SK-N-MC (cell line): ENCODE measurements around the gene AFF2.

Source experiments
- DNase-seq: peaks from one replicate; pipeline ENCODE4 v3.0.0-alpha.2; 2011; ENCODE audit warnings: low read depth, low spot score
- H3K27ac ChIP-seq: fragments of 200-600 bp; sonication (generic); 2 replicates; pipeline ENCODE4 v1.5.1; 2016; ENCODE audit warnings: mixed run types
- H3K36me3 ChIP-seq: fragments of 200-600 bp; sonication (generic); 2 replicates; pipeline ENCODE4 v1.6.1; 2017; ENCODE audit warnings: antibody characterized with exemption, low read length, mixed read lengths; ENCODE audit not compliant: insufficient read depth
- H3K4me3 ChIP-seq: fragments of 200-600 bp; sonication (generic); 2 replicates; pipeline ENCODE4 v1.5.1; 2016
- H3K9ac ChIP-seq: fragments of 200-600 bp; sonication (generic); 2 replicates; pipeline ENCODE4 v1.8.0; 2017; ENCODE audit warnings: mixed run types, mixed read lengths; ENCODE audit not compliant: insufficient read length
- H3K9me3 ChIP-seq: fragments of 200-600 bp; sonication (generic); 2 replicates; pipeline ENCODE4 v1.6.1; 2017; ENCODE audit warnings: low read depth, mild to moderate bottlenecking, antibody characterized with exemption, low read length, moderate library complexity, mixed read lengths
- EZH2 ChIP-seq: fragments of 200-600 bp; sonication (generic); IDR thresholded peaks from one replicate; pipeline ENCODE4 v1.6.1; 2017; ENCODE audit warnings: antibody characterized with exemption
- FOXP2 ChIP-seq: optimal IDR thresholded peaks from 2 replicates; pipeline ENCODE3; 2011; ENCODE audit warnings: mild to moderate bottlenecking, moderate library complexity; ENCODE audit not compliant: insufficient read depth; ENCODE audit errors: extremely low read length, control extremely low read depth
- POLR2AphosphoS5 ChIP-seq: IDR thresholded peaks from 2 replicates; pipeline ENCODE4 v1.6.1; 2012; ENCODE audit warnings: mild to moderate bottlenecking, low read depth, low read length, borderline replicate concordance

AFF2 gene

DNA sequence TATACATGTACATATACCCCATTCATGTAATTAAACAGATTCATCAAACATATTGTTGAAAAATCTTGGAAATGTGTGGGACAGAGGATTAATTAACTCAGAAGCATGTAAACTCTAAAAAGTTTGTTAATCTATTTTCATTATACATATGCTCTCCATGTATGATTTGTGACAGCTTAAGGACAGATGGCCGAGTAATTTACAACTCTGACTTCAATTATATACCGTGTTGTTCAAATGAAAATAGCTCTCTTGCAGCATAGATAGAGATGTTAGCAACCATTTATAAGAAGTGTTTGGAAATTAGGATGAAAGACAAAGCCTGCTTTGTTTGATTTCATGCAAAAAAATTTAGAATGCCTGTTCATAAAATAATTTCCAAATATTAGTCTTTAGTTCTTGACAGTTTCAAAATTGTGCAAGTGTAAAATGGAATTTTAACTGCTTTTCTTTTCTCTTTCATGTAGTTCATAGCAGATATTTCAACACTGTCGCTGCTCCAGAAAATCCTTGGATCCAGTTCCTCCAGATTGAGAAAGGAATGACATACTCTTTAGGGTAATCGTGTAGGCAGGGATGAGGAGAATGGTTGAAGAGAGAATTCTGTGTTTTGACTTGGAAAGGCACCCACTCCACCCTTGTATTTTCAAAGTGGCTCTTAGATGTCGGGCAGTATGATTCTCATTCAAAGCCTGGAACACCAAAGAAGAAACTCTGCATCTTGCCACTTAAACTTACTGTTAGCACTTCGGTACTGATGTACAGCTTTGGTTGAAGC is 23.1 kb downstream of the AFF2 start:
- no peak overlapping the region for H3K27ac ChIP-seq
- no peak for DNase-seq
- no peaks in the 10 kb centered on the region for H3K9me3 ChIP-seq
- H3K36me3 ChIP-seq = no peaks in the 10 kb centered on the region
- H3K9ac ChIP-seq = no peak overlapping the region
- H3K4me3 ChIP-seq = no peak overlapping the region
- no peak for TF ChIP-seq FOXP2
- no peak for TF ChIP-seq POLR2AphosphoS5
- no peak for TF ChIP-seq EZH2

- Histone ChIP-seq H3K9me3 (no peaks in the 10 kb centered on the region), H3K9ac (no peak overlapping the region), H3K36me3 (no peaks in the 10 kb centered on the region), H3K27ac (no peak overlapping the region), H3K4me3 (no peak overlapping the region)
- peak; percentile 1 for DNase-seq
- TF ChIP-seq POLR2AphosphoS5 = no peak
- TF ChIP-seq FOXP2 = no peak
- no peak for TF ChIP-seq EZH2
Observed at GRCh38 chrX:148530464-148531077, 30.2 kb downstream of the AFF2 start.

- no peaks in the 10 kb centered on the region for H3K36me3 ChIP-seq
- no peaks in the 10 kb centered on the region for H3K9me3 ChIP-seq
- no peak overlapping the region for H3K4me3 ChIP-seq
- DNase-seq = no peak
- H3K27ac ChIP-seq = no peak overlapping the region
- no peak for TF ChIP-seq FOXP2
- no peak overlapping the region for H3K9ac ChIP-seq
Observed at GRCh38 chrX:148534291-148534690, 33.9 kb downstream of the AFF2 start.

DNA sequence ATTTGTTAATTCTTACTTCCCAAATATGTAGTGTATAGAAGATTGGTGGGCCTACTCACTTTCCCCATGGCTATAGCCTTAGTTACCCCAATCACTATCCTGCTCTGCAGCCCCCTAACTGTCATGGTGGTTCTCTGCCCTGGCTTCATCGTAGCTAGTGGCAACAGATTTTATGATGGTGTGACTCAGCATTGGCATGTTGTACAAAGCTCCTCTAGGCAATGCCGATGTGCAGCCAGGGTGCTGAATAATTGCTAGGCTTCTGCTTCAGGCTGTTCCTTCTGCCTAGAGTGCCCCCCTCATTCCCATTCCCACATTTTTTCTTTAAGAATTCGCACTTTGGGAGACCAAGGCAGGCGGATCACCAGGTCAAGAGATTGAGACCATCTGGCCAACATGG is 35.2 kb downstream of the AFF2 start:
- Histone ChIP-seq H3K9me3 (no peaks in the 10 kb centered on the region), H3K4me3 (no peak overlapping the region), H3K27ac (no peak overlapping the region), H3K36me3 (no peaks in the 10 kb centered on the region), H3K9ac (no peak overlapping the region)
- TF ChIP-seq EZH2 (no peak), FOXP2 (no peak), POLR2AphosphoS5 (no peak)
- DNase-seq = no peak

DNA sequence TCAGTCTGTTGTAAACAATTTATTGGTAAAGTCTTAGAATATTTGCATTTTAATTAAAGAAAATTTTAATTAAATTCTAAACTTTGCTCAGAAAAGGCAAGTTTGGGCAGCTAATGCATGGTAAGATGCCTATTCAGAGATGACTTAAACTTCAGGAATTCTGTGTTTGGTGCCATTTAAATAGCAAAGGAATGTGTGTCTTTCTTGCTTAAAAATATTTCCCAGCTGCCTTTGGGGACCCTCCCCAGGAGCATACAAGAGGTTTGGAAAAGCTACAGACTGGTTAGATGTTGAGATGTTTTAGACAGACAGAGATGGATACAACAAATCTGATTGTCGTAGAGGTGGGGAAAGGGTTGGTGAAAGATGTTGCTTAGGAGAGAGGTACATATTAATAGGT is 36.5 kb downstream of the AFF2 start:
- no peak overlapping the region for H3K4me3 ChIP-seq
- H3K36me3 ChIP-seq = no peaks in the 10 kb centered on the region
- H3K27ac ChIP-seq = no peak overlapping the region
- no peak for TF ChIP-seq EZH2
- no peak for TF ChIP-seq FOXP2
- TF ChIP-seq POLR2AphosphoS5 = no peak
- no peaks in the 10 kb centered on the region for H3K9me3 ChIP-seq
- no peak overlapping the region for H3K9ac ChIP-seq
- DNase-seq = no peak

GRCh38 chrX:148537556-148538182 is 37.3 kb downstream of the AFF2 start:
- Histone ChIP-seq H3K27ac (no peak overlapping the region), H3K4me3 (no peak overlapping the region), H3K9me3 (no peaks in the 10 kb centered on the region), H3K9ac (no peak overlapping the region), H3K36me3 (no peaks in the 10 kb centered on the region)
- no peak for TF ChIP-seq EZH2
- TF ChIP-seq POLR2AphosphoS5 = no peak
- no peak for TF ChIP-seq FOXP2
- DNase-seq = no peak

DNA sequence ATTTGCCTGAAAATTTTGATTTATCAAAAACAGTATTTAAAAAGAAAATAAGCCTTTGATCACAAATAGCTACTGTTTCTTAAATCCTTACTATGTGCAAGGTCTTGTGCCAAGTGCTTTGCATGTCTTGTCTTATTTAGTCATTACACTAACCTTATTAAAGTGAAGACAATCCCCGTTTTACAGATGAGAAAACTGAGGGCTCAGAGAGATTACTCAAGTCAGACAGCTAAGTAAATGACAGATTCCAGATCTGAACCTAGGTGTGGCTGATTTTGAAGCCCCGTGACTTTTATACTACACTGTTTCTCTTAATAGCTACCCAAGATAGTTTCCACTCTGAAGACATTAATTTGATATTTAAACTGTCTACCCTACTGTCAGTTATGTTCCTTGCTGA is 38.2 kb downstream of the AFF2 start:
- Histone ChIP-seq H3K9me3 (no peaks in the 10 kb centered on the region), H3K27ac (no peak overlapping the region), H3K4me3 (no peak overlapping the region), H3K9ac (no peak overlapping the region), H3K36me3 (no peaks in the 10 kb centered on the region)
- no peak for DNase-seq
- TF ChIP-seq POLR2AphosphoS5 (no peak), EZH2 (no peak), FOXP2 (no peak)

- Histone ChIP-seq H3K9ac (no peak overlapping the region), H3K36me3 (no peaks in the 10 kb centered on the region), H3K9me3 (no peaks in the 10 kb centered on the region), H3K4me3 (no peak overlapping the region), H3K27ac (no peak overlapping the region)
- DNase-seq = no peak
- TF ChIP-seq POLR2AphosphoS5 = no peak
- TF ChIP-seq FOXP2 = no peak
- TF ChIP-seq EZH2 = no peak
Observed at GRCh38 chrX:148540114-148540513, 39.7 kb downstream of the AFF2 start.
